ENCODE data around the gene PHYHD1. TPM values are rescaled to one million over a fixed set of nuclear protein-coding genes. Genes with fewer than 3 reads are reported as not detected.

PHYHD1 gene
- total and polyA plus RNA-seq, 10 donors: 7.2 to 22.3 (median 12.6) TPM

GRCh38 chr9:128908372-128908771 lies 12.4 kb upstream of the PHYHD1 start:
- no peak overlapping the region for H3K27ac ChIP-seq
- TF ChIP-seq CTCF (IDR thresholded peaks at IDR 0.05 in 8 of 11, conservative IDR thresholded peaks at IDR 0.05 in 3 of 11): no peak
- peak in 1 of 3 donors; percentile 20 for TF ChIP-seq POLR2AphosphoS5 (IDR thresholded peaks at IDR 0.05)
- no peak for DNase-seq
- H3K4me3 ChIP-seq: no peak overlapping the region
- no peaks in the 10 kb centered on the region for H3K27me3 ChIP-seq (replicated peaks in 1 of 7)
- intact Hi-C loops (cut with DNase I; ENCODE audit: low total_unique reads): no loop called here
- peaks cover 0 to 69% (median 38%) of the 10 kb centered on the region in 6 donors for H3K36me3 ChIP-seq
- peaks cover 20 to 70% (median 33%) of the 10 kb centered on the region in 6 donors for H3K4me1 ChIP-seq
- no peaks in the 10 kb centered on the region for H3K9me3 ChIP-seq
- WGBS, 5 donors: 96 to 99% (median 98%) methylated on average over 10 to 24 of the region's 24 CpGs

- Histone ChIP-seq H3K27ac (peak overlapping the region in 3 of 8 donors; percentile 7 to 47 (median 22)), H3K4me3 (no peak overlapping the region), H3K27me3 (replicated peaks in 1 of 7) (no peaks in the 10 kb centered on the region), H3K9me3 (no peaks in the 10 kb centered on the region), H3K36me3 (peaks cover 0 to 80% (median 38%) of the 10 kb centered on the region in 6 donors), H3K4me1 (peaks cover 28 to 72% (median 45%) of the 10 kb centered on the region in 6 donors)
- intact Hi-C loops (cut with DNase I; ENCODE audit: low total_unique reads): no loop called here
- TF ChIP-seq POLR2A (IDR thresholded peaks at IDR 0.05) (no peak), CTCF (IDR thresholded peaks at IDR 0.05 in 8 of 11, conservative IDR thresholded peaks at IDR 0.05 in 3 of 11) (no peak), POLR2AphosphoS5 (IDR thresholded peaks at IDR 0.05) (no peak)
- no peak for DNase-seq
- 74 to 84% (median 80%) methylated on average over 4 of the region's 4 CpGs; no CpG with 5 or more reads in 1 of the 5 donors for WGBS, 5 donors
Measured at GRCh38 chr9:128909859-128910258, 10.9 kb upstream of the PHYHD1 start.

- Histone ChIP-seq H3K27ac (peak overlapping the region; percentile 53 to 76 (median 66)), H3K36me3 (peaks cover 0 to 90% (median 41%) of the 10 kb centered on the region in 6 donors)
Measured at GRCh38 chr9:128910906-128911305, 9.9 kb upstream of the PHYHD1 start.

More at GRCh38 chr9:128910906-128911305, 9.9 kb upstream of the PHYHD1 start:
- TF ChIP-seq CTCF (IDR thresholded peaks at IDR 0.05 in 8 of 11, conservative IDR thresholded peaks at IDR 0.05 in 3 of 11) (no peak), POLR2AphosphoS5 (IDR thresholded peaks at IDR 0.05) (no peak), POLR2A (IDR thresholded peaks at IDR 0.05) (no peak)
- Histone ChIP-seq H3K27me3 (replicated peaks in 1 of 7) (no peaks in the 10 kb centered on the region), H3K9me3 (no peaks in the 10 kb centered on the region), H3K4me1 (peaks cover 28 to 72% (median 50%) of the 10 kb centered on the region in 6 donors), H3K4me3 (no peak overlapping the region)
- no peak for DNase-seq
- intact Hi-C loops (cut with DNase I; ENCODE audit: low total_unique reads): no loop called here
- WGBS, 5 donors: 84 to 89% (median 86%) methylated on average over 6 of the region's 6 CpGs

All from spleen (tissue), 11 donors.